ENCODE results near the gene FAM227A. TPM values are rescaled to one million over a fixed set of nuclear protein-coding genes. Genes with fewer than 3 reads are reported as not detected.

Gene FAM227A
- total and polyA plus RNA-seq, 2 of the 8 experiments (the other 6 are each of a cell fraction or from before 2014, with no cell fraction given): 2.1 to 3.9 TPM

DNA sequence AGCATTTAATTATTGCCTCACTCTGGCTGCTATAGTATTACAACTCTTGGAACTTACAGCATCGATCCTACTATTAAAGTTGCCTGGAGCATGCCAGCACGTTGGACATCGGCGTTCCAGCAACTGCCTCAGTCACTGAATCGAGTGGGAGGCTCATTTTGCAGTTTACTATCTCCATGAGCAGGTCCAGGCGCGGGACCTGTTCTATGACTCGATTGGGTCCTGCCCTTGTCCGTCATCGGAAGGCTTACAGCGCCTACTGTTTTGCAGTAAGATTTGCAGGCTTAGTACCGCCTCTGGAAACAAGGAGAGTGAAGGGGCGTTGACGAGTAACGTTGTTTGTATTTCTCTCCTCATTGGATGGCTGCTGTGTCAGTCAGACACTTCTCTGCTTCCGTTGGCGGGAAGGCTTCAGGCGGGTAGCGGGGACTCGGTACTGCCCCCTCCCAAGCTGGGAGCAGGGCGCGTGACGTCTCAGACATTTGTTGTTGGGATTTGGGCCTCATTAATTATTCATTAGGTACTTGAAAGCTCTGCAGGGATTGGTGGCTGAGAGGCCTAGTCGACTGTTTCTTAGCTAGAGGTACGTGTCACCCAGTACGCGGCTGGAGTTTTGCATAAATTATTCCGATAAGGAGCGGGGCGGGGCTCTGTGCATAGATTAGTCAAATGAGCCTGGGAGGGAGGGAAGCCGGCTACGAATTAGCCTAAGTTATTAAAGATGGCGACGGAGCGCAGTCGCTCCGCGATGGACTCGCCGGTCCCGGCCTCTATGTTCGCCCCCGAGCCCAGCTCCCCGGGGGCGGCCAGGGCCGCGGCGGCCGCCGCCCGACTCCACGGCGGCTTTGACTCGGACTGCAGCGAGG is 49.3 kb upstream of the FAM227A start, which contains the start of gene GTPBP1 (continued):
- TF ChIP-seq, protein P1, sequence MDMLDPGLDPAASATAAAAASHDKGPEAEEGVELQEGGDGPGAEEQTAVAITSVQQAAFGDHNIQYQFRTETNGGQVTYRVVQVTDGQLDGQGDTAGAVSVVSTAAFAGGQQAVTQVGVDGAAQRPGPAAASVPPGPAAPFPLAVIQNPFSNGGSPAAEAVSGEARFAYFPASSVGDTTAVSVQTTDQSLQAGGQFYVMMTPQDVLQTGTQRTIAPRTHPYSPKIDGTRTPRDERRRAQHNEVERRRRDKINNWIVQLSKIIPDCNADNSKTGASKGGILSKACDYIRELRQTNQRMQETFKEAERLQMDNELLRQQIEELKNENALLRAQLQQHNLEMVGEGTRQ (IDR thresholded peaks at IDR 0.05; ENCODE audit: low read length): no peak
- TF ChIP-seq TCF12 (IDR thresholded peaks at IDR 0.05; ENCODE audit: low read depth, low read length) (no peak), SIN3A (conservative IDR thresholded peaks at IDR 0.05 in 1 of 2, IDR thresholded peaks at IDR 0.05 in 1 of 2; ENCODE audit: low read depth in 1 of 2, low read length in 2 of 2) (0 out of 4 replicates have a peak, but pooled peaks of 1 of the 2 experiments have one; percentile 47), CHD1 (IDR thresholded peaks at IDR 0.05; ENCODE audit: low read depth, low read length) (no peak), GTF2F1 (IDR thresholded peaks at IDR 0.05; ENCODE audit: borderline replicate concordance, low read depth, low read length) (no peak), TAF7 (optimal IDR thresholded peaks at IDR 0.05; ENCODE audit: borderline replicate concordance, low read depth, low read length) (peak; percentile 79), SP2 (IDR thresholded peaks at IDR 0.05; ENCODE audit: low read length) (peak; percentile 85), TEAD4 (IDR thresholded peaks at IDR 0.05; ENCODE audit: low read depth, low read length) (0 out of 2 replicates have a peak, but pooled peaks have one; percentile 3), KDM1A (IDR thresholded peaks at IDR 0.05; ENCODE audit: borderline replicate concordance, low read length) (no peak), SRF (IDR thresholded peaks at IDR 0.05; ENCODE audit: low read depth, low read length) (no peak), RXRA (IDR thresholded peaks at IDR 0.05; ENCODE audit: insufficient read depth, low read depth, low read length) (no peak), CHD2 (IDR thresholded peaks at IDR 0.05; ENCODE audit: low read length) (peak; percentile 90)
